HUDEP-2 (cell line): ENCODE data around the gene SERHL2.
A peak's percentile ranks its signal among the peaks of the same experiment; 100 is the strongest.
"Not testable (repeated sequence)": the region's sequence is repeated elsewhere in the genome, so short reads cannot be mapped to it uniquely, and the experiment has no call there.

Source experiments
- DNase-seq, 76 experiments: peaks; one replicate each; lab custom pipeline; 2025; ENCODE audit not compliant: unreplicated experiment in 76 of 76; lab: John Stamatoyannopoulos, UW

The SERHL2 gene

GRCh38 chr22:42570580-42570979 lies 16.8 kb downstream of the SERHL2 start:
- DNase-seq: not testable (repeated sequence)

- DNase-seq: not testable (repeated sequence)
These were observed 17.3 kb downstream of the SERHL2 start for GRCh38 chr22:42571068-42571467.

GRCh38 chr22:42574046-42574445 lies 20.3 kb downstream of the SERHL2 start:
- DNase-seq: not testable (repeated sequence)

GRCh38 chr22:42574468-42574867 lies 20.7 kb downstream of the SERHL2 start:
- DNase-seq: not testable (repeated sequence)

GRCh38 chr22:42575996-42576574 lies 22.3 kb downstream of the SERHL2 start:
- not testable (repeated sequence) for DNase-seq

GRCh38 chr22:42577141-42577540 lies 23.4 kb downstream of the SERHL2 start:
- not testable (repeated sequence) for DNase-seq

- DNase-seq: no peak
These were observed 24.0 kb downstream of the SERHL2 start for GRCh38 chr22:42577623-42578240.

- not testable (repeated sequence) for DNase-seq
These were observed 26.3 kb downstream of the SERHL2 start for GRCh38 chr22:42580040-42580439.

GRCh38 chr22:42581194-42581761 lies 27.5 kb downstream of the SERHL2 start:
- DNase-seq: not testable (repeated sequence)

- peak in 67 of 76 experiments; percentile 10 to 80 (median 60) for DNase-seq
These were observed 28.3 kb downstream of the SERHL2 start for GRCh38 chr22:42581762-42582716.

GRCh38 chr22:42582987-42583386 lies 29.2 kb downstream of the SERHL2 start:
- DNase-seq: no peak

GRCh38 chr22:42584364-42584940 lies 30.7 kb downstream of the SERHL2 start:
- DNase-seq: no peak

GRCh38 chr22:42585096-42585495 lies 31.3 kb downstream of the SERHL2 start:
- DNase-seq: no peak

- no peak for DNase-seq
These were observed 32.6 kb downstream of the SERHL2 start for GRCh38 chr22:42586381-42586780.

GRCh38 chr22:42587588-42588175 lies 33.9 kb downstream of the SERHL2 start:
- no peak for DNase-seq

GRCh38 chr22:42591987-42592386 lies 38.2 kb downstream of the SERHL2 start:
- DNase-seq: no peak

- DNase-seq: no peak
These were observed 41.7 kb downstream of the SERHL2 start for GRCh38 chr22:42595434-42595833.

- DNase-seq: no peak
These were observed 42.6 kb downstream of the SERHL2 start for GRCh38 chr22:42596336-42596735.

GRCh38 chr22:42596863-42597530 lies 43.2 kb downstream of the SERHL2 start:
- no peak for DNase-seq
